Esophagus muscularis mucosa (tissue), 3 donors: Measurements from ENCODE around the gene MARCHF4.

Experiments
- POLR2AphosphoS5 ChIP-seq, 2 donors: sonication (generic); formaldehyde crosslinking; IDR thresholded peaks; one replicate each; pipeline ENCODE4 v1.6.1; 2017; ENCODE audit warnings: antibody characterized with exemption in 2 of 2
- TF ChIP-seq, protein P1 (sequence below), 3 experiments: fragments of 200-600 bp in 2 of 3; fragments of 450-650 bp in 1 of 3; sonication (generic) in 2 of 3; IDR thresholded peaks; one replicate each; pipeline ENCODE4 v1.5.1; 2017 to 2019; ENCODE audit warnings: antibody characterized with exemption in 3 of 3, mild to moderate bottlenecking in 2 of 3, moderate library complexity in 1 of 3

DNA sequence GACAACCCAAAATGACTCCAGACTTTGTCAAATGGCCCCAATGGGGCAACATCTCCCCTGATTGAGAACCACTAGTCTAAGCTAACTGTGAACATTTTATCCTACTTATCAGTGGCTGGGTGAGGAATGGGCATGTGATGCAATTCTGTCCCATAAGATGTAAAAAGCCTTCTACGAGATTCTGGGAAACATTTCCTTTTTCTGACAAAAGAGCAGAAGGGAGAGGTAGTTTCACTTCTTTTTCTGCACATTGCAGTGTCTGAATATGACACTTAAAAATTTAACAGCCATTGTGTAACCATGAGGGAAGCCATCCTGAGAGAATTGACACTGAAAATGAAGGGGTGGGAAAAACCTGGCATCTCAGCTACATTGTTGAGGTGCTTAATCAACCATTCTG is 17.3 kb upstream of the MARCHF4 start:
- TF ChIP-seq, protein P1, sequence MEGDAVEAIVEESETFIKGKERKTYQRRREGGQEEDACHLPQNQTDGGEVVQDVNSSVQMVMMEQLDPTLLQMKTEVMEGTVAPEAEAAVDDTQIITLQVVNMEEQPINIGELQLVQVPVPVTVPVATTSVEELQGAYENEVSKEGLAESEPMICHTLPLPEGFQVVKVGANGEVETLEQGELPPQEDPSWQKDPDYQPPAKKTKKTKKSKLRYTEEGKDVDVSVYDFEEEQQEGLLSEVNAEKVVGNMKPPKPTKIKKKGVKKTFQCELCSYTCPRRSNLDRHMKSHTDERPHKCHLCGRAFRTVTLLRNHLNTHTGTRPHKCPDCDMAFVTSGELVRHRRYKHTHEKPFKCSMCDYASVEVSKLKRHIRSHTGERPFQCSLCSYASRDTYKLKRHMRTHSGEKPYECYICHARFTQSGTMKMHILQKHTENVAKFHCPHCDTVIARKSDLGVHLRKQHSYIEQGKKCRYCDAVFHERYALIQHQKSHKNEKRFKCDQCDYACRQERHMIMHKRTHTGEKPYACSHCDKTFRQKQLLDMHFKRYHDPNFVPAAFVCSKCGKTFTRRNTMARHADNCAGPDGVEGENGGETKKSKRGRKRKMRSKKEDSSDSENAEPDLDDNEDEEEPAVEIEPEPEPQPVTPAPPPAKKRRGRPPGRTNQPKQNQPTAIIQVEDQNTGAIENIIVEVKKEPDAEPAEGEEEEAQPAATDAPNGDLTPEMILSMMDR (IDR thresholded peaks at IDR 0.05), result no peak
- TF ChIP-seq POLR2AphosphoS5 (IDR thresholded peaks at IDR 0.05), result no peak
